Measurements from ENCODE around the gene FILIP1L.
"Not testable (repeated sequence)": the region's sequence is repeated elsewhere in the genome, so short reads cannot be mapped to it uniquely, and the experiment has no call there.

Gene FILIP1L

DNA sequence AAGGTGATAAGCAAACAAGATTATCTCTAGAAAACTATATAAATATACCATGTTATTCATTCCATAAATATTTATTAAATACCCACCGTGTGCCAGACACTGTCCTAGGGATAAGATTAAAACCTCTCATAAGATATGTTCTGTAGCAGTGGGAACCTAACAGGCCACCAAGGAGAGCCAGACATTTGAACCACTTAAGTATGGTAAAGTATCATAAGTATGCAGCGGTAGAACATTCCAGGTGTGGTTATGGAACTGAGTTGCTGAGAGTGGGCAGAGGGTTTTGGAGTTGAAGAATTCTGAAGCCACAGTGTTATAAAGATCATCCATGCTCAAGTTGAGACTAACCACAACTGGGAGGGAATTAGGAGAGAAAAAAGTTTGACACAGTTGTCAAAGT, 14.7 kb downstream of the FILIP1L start:
- DNase-seq (ENCODE audit: low read depth in 2 of 2, low spot score in 1 of 2) = no peak

DNA sequence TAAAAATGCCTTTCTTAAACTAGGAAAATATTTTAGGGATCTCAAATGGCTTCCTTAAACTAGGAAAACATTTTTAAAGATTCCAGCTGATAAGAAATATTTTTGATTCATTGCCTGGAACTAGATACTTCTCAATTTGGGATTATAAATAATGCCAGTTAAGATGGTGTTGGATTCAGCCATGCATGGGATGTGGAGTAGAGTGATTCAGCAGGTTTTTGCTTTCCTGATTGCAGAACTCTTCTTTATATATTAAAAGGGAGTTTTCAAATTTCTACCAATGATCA, 15.6 kb downstream of the FILIP1L start:
- no peak for DNase-seq (ENCODE audit: low read depth in 2 of 2, low spot score in 1 of 2)

DNA sequence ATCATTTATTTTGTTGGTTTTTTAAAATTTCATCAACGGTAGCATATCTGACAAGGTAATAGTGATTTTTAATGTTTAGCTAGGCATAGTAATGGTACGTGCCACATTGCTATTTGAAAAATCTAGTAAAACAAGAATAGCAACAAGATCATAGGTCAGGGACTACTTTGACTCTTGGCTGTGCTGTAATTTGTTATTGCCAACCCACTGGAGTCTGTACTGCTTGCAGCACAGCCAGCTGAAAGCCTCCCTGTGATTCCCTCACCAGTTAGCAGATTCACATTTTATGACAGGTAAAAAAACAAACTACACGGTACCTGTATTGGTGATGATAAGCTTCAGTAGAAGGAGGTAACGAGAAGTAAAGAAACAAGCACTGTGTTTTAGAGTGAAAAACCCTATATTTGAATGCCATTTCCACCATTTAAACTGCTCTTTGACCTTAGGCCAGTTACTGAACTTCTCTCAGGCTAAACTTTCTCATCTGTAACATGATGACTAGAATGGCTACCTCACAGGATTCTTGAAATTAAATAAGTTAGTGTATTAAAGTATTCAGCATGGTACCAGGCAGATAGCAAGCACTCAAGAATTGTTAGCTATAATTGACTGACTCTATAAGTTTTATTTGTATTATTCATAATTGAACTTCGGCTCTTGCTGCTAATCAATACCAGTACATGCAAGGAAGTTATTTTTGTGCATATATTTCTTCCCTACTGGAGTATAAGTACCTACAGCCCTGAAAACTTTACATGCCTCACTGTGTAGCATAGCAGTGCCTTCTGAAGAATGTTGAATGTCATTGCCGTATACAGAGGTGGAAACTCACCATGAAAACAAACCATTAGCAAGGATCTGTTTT, 16.1 kb downstream of the FILIP1L start:
- DNase-seq (ENCODE audit: low read depth in 2 of 2, low spot score in 1 of 2) = no peak

DNA sequence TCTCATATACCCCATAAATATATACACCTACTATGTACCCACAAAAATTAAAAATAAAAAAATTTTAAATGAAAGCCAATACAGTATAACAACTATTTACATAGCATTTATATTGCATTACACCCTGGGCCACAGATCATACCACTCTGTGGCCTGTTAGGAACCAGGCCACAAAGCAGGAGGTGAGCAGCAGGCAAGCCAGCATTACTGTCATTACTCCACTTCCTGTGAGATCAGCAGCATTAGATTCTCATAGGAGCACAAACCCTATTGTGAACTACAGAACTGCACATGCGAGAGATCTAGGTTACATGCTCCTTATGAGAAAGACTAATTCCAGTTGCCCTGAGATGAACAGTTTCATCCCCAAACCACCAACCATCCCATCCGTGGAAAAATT, 17.4 kb downstream of the FILIP1L start:
- no peak for DNase-seq (ENCODE audit: low read depth in 2 of 2, low spot score in 1 of 2)

DNA sequence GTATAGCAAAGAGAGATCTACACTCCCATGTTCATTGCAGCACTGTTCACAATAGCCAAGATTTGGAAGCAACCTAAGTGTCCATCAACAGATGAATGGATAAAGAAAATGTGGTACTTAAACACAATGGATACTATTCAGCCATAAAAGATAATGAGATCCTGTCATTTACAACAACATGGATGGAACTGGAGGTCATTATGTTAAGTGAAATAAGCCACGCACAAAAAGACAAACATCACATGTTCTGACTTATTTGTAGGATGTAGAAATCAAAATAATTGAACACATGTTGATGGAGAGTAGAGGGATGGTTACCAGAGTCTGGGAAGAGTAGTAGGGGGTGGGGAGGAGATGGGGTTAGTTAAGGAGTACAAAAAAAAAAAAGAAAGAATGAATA, 18.0 kb downstream of the FILIP1L start:
- not testable (repeated sequence) for DNase-seq (ENCODE audit: low read depth in 2 of 2, low spot score in 1 of 2)

DNA sequence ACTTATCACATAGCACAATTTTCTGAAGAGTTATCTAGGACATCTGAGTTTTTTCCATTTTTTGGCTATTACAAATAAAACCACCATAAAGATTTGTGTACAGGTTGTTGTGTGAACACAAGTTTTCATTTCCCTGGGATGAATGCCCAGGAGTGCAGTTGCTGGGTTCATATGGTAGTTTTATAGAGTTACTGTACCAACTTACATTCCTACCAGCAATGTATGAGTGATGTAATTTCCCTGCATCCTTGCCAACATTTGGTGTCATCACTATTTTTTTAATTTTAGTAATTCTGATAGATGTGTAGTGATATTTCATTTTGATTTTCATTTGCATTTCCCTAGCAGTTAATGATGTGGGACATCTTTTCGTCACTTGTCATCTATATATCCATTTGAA, 20.5 kb downstream of the FILIP1L start:
- DNase-seq (ENCODE audit: low read depth in 2 of 2, low spot score in 1 of 2) = no peak

DNA sequence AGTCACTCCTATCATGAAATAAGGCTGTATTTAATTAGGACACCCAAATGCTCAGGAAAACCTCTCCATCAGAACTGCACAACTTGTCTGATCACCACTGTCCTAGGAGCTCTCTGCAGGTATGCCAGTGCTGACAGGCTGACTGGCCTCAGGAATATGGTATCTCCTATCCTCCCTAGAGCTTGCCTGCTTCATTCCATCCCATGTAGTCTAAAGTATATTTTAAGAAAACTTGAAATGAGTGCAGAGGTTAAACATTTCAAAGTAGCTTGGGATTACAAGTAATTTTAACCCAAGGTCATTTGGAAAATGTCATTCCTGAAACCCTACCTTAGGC, 23.7 kb downstream of the FILIP1L start:
- DNase-seq (ENCODE audit: low read depth in 2 of 2, low spot score in 1 of 2) = no peak

DNA sequence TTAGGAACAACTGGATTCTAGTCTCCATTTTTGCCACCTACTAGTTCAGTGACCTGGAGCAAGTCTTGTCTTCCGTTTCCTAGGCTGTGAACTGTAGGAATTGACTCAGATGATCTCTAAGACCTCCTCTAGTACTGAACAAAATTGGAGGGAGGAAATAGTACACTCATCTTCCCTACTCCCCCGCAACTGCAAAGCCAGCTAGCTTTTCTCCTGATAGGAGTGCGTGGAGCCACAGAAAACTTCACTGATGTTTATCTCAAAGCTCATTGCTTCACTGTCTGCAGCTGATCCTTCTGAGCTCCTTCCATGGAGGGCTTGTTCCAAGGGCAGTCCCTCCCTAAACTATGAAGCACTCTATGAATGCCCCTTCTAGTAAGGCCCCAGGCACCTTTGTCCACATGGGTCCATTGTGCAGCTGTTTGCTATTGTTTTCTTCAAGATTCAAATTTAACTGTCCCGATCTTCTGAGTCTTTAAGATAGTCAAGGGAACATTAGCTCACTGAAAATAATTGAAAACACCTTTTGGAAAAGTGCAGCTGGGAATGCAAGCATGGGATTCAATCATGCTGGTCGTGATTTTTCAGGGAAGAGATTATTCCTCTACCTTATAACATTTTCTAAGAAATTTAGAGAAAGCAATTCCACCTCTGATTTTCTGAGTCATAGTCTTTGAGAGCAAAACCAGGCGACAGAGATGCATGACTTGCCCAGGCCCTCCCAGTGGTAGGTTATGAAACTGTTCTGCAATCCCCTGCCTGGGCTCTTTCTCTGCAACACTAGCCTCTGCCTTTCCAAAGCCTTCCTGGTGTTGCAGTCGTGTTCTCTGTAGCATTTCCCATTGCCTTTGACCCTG, 24.3 kb downstream of the FILIP1L start:
- DNase-seq (ENCODE audit: low read depth in 2 of 2, low spot score in 1 of 2) = no peak

DNA sequence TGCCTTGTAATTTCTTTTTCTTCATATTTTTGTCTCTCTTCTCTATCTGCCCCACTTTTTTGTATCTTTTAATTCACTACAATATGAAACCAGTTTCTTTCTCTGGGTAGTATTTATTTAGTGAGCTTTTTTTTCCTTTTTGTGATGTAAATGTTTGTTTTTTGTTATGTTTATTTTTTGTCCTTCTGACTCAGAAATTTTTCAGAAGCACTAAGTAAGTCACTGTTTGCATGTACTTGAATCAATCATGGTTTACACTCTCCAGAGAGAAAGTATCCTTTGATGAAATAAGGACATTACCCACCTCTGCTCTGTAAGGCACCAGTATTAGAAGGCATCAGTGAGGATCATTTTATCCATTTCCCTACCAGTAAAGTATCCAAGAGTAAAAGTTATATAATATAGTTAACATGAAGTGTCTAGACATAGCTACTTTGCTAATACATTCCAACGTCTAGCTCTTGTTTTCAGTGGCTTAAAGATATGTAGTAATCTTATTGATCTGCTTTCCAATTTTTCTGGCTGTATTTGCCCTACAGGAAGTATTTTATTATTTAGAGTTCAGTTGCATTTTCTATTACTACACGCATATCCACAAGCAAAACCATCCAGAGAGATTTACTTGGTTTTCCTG, 25.4 kb downstream of the FILIP1L start:
- no peak for DNase-seq (ENCODE audit: low read depth in 2 of 2, low spot score in 1 of 2)

DNA sequence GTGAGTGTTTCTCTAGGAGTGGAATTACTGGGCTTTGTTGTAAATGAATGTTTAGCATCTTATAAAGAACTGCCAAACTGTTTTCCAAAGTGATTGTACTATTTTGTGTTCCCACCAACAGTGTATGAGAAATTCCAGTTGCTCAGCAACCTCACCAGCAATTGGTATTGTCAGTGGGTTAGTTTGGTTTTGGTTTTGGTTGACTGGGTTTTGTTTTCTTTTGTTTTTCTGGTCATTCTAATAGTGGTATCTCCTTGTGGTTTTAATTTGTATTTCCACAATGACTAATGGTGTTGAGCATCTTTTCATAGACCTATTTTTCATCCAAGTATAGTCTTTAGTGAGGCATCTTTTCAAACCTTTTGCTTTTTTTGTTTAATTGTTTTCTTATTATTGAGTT, 27.1 kb downstream of the FILIP1L start:
- DNase-seq (ENCODE audit: low read depth in 2 of 2, low spot score in 1 of 2) = no peak

DNA sequence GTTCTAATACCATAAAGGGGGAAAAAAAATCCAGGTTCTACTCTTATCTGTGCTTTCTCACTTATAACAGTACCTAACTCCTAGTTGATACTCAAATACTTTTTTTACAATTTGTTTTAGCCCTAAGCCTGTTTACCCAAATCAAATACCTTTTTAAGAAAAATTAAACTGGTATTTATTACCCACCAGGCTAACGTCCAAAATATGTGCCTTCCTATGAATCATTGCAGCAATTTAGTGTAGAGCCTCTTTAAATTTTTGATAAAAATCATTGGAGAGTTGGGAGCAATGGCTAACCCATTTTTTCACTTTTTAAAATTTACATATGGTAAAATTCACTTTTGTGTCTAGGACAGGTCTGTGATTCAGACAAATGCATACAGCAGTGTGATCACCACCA, 27.9 kb downstream of the FILIP1L start:
- no peak for DNase-seq (ENCODE audit: low read depth in 2 of 2, low spot score in 1 of 2)

DNA sequence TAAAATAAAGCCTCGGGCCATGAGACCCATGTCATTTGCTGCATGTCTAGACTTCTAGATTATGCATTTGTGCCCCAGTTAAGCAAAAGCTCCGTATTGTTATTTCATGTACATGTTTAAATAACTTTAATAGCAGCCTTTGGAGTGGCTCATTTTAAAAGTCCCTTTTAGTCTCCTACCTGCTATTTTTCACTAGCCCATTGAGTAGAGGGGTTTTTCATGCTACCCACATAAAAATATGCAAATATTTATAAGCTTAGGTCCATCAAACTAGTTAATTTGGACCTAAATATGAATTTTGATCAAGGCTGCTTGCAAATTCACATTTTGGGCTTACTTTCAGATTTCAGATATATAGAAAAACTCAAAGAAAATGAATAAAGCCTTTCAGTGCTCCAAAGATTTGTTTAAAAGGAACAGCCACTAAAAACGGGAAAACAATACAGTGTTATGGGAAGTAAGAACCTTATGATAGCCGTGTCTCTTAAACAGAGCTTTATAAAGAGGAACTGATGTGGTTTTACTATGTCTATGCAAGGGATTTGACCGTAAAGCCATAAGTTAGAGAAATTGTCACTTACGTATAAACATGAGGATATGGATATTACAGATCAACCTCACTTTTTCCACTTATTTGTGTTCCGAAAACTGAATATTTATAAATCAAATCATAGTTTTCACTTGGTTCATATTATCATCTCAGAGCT, 30.0 kb downstream of the FILIP1L start:
- DNase-seq (ENCODE audit: low read depth in 2 of 2, low spot score in 1 of 2) = no peak

DNA sequence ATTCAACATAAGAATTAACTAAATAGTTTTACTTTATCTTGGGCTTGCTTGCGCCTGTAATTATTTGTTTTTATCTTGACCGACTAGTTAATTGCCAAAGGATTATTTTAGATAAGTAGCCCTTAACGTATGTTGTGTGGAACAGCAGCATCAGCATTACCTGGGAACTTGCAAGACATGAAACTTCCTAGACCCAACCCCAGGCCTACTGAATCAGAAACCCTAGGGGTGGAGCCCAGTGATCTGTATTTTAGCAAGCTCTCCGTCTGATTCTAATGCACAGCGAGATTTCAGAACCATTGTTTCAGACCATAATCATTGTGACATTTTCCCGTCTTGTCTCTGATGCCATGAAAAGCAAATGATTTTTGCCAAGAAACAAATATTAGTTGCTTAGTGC, 31.1 kb downstream of the FILIP1L start:
- DNase-seq (ENCODE audit: low read depth in 2 of 2, low spot score in 1 of 2) = no peak

DNA sequence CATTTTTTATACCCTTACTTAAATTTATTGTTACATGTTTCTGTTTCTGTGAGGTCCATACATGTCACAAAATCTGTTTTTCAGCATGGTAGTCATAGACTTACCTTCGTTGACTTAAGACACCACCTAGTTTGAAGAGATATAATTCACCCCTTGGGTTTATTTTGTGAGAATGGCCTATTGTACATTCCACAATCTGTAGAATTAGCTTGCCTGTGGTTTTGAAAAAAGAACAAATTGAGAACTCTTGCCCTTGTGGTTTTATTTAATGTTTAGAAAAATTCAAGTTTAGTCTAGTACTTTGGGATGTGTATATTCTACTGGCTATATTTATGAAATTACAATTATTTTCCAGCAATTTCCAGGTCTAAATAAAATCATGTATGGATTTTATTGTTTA, 31.6 kb downstream of the FILIP1L start:
- no peak for DNase-seq (ENCODE audit: low read depth in 2 of 2, low spot score in 1 of 2)

DNA sequence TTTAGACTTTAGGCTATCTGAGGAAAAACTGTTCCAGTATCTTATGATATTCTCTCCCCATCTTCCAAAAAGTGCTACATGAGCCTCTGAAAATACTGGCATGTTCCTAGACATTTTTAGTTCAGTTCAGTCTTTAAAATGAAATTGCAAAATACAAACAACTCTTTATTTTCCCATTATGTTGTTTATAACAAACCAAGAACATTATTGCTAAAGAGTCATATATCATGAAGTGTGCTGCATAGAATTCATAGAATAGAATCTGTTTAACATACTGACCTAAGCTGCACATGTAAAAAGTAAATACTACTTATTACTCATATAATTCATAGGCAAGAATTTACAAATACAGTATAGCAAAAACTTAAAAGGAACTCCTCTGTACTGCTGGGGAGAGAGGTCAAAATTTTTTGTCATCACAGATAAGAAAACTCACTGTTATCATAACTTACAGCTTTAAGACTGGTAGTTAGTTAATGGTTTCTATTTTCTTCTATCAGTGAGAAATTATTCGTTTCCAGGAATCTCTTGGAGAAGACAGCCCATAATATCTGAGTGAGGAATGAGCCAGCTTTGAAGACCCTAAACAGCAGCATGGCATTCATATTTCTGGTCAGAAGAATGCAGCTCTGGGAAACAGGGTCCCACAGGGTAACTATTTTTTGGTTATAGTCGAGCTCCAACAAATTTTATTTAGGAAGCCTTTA, 32.2 kb downstream of the FILIP1L start:
- DNase-seq (ENCODE audit: low read depth in 2 of 2, low spot score in 1 of 2) = no peak

DNA sequence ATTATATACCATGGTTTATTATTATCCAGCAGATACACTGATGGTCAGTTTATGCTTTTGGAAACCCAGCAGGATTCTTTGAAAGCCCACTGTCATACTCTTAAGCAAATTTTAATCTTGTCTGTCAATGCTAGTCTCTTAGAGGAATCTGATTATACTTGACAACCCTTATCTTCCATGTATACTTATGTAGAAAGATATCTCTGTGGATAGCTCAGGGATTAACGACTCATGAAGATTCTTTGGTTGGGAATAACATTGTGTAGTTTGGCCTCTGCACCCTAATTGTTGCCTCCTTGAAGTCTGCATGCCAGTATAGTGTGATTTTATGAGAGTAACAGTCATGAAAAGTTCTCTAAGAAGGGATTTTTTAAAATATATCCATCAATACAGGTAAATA, 33.0 kb downstream of the FILIP1L start:
- DNase-seq (ENCODE audit: low read depth in 2 of 2, low spot score in 1 of 2) = no peak

DNA sequence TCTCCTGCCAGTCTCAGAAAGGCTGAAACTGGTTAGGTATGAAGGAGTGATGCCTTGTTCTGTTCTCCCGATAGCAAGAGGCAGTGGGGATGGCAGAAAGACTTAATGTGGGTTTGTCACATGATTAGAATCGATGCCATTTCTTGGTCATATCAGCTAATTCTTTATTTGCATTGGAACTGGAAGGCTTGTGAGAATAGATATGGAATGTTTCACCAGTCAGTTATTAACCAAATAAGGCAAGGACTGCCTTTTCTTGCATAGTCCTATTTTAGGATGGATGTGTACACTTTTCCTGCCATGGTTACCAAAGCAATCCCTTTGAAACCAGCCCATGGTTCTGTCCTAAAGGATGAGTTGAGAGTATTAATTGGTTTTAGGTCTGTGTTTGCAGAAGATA, 33.7 kb downstream of the FILIP1L start:
- DNase-seq (ENCODE audit: low read depth in 2 of 2, low spot score in 1 of 2) = no peak

DNA sequence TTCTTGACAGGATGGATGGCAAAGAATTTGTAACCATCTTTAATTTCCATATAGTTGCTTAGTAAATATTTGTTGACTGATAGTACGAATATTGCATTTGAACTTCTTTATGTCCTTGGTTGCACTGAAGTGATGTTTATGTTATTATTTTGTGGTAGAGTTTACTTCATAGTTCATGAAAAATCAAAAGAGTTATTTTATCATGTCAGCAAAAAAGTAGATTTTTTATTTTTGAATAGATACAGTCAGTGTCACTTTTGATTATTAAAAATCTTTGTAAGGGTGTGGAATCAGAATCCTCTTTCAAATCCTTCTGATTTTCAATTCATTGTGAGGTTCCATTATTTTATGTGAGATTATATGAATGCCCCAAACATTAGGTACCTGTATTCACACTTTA, 35.0 kb downstream of the FILIP1L start:
- DNase-seq (ENCODE audit: low read depth in 2 of 2, low spot score in 1 of 2) = no peak

DNA sequence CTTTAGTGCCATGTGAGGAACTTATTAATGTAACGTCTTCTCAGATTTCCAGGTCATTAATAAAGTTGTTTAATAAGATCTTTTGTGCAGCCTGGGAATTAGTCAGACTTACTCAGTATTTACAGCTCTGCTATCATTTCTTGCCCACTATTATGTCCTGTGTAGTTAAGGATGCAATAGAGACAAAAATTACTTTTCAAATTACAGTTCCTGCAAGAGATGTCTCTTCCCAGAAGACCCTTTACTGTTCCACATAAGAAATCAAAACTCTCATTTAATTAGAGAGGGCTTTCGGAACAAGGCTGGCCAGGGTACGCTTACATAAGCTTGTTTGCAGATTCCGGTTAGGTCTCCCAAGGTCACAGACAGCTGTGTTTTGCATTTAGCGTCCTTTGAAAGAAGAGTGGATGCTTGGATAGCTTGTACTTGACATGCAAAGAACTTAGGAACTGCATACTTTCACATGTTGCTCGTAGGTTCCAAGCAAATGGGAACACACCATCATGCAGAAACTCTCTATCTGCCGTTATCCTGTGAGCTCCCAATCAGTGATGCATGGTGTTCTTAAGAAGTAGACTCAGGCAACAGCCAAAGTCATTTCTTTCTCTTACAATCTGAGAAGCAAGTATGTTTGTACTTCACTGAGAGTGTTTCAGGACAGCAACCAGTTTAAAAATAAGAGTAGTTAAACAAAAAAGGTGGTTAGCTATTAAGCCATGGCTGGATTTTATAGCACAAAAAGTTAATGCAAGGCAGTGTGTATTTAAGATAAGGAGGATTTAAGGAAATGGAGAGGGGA, 37.4 kb downstream of the FILIP1L start:
- DNase-seq (ENCODE audit: low read depth in 2 of 2, low spot score in 1 of 2) = no peak

Measured in stimulated activated CD8-positive, alpha-beta memory T cell treated with anti-CD3 and anti-CD28 coated beads, Interleukin-4, amount 100 ng/mL, for 4 hours (primary cell).